ENCODE measurements around the gene RFPL1. TPM values are rescaled to one million over a fixed set of nuclear protein-coding genes. Genes with fewer than 3 reads are reported as not detected.
A peak's percentile ranks its signal among the peaks of the same experiment; 100 is the strongest.

RFPL1 gene
- total RNA-seq, 1 donor from 2014 or later = 0.22 TPM

DNA sequence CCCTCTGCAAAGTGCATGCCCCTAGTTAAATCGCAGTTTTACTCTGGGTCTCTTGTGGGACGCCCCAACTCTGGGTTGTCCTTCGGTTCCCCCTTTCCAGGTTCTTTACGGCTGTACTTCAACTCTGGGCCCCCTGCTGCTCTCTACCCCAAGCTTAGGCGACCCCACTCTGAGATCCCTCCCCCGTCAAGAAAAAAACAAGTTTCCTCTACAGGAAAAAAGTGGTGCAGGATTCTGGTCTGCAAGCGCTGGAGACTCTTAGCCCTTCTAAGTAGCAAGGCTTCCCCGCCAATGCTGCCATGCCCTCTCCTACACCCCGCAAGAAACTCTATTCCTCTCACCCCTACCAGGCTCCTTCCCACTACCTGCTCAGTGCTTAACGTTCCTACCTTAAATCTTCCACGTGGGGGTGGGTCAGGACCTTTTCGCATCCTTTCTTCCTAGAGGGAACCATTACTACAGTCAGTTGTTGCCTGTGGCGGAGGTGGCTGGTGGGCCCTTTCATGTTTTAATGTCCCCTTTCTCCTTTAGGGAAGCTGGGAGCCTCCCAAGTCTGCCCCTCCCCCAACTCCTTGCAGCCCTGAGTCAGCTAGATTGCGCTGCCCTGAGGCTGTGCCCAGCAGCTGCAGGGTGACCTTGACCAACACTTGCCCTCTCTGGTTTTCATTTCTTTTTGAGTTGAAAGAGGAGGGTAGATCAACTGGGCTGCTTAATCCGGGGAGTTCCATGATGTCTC is 43.0 kb downstream of the RFPL1 start:
- Mint-ChIP-seq H3K36me3 (ENCODE audit: insufficient read depth) (peaks cover 2% of the 10 kb centered on the region), H3K4me3 (ENCODE audit: low read depth) (peak overlapping the region; percentile 61), H3K4me1 (ENCODE audit: low read depth) (peaks cover 13% of the 10 kb centered on the region), H3K9me3 (ENCODE audit: low read depth) (peaks cover 3% of the 10 kb centered on the region), H3K27me3 (peaks cover 53% of the 10 kb centered on the region), H3K27ac (peak overlapping the region; percentile 69)
- no peak for DNase-seq (ENCODE audit: low spot score, unreplicated experiment)
- TF ChIP-seq, protein P1, sequence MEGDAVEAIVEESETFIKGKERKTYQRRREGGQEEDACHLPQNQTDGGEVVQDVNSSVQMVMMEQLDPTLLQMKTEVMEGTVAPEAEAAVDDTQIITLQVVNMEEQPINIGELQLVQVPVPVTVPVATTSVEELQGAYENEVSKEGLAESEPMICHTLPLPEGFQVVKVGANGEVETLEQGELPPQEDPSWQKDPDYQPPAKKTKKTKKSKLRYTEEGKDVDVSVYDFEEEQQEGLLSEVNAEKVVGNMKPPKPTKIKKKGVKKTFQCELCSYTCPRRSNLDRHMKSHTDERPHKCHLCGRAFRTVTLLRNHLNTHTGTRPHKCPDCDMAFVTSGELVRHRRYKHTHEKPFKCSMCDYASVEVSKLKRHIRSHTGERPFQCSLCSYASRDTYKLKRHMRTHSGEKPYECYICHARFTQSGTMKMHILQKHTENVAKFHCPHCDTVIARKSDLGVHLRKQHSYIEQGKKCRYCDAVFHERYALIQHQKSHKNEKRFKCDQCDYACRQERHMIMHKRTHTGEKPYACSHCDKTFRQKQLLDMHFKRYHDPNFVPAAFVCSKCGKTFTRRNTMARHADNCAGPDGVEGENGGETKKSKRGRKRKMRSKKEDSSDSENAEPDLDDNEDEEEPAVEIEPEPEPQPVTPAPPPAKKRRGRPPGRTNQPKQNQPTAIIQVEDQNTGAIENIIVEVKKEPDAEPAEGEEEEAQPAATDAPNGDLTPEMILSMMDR (IDR thresholded peaks at IDR 0.05; ENCODE audit: unreplicated experiment) = no peak

DNA sequence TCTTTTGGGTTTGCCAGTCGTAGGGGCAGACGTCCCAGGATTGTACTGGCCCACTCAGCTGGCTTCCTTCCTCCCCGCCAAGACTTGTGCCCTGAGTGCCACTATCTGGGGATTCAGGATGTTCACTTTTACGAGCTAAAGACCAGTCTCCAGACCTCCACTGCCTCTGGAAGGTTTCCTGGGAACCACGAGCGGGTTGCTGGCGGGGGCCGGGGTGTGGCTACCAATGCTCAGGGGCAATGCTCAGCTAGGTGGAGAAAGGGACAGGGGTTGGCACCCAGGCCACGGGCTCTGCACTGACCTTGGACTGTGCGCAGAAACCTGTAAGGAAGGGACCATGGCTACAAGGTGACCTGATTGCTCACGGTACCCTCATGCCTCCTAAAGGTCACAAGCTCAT is 43.9 kb downstream of the RFPL1 start:
- Mint-ChIP-seq H3K27ac (no peak overlapping the region), H3K9me3 (ENCODE audit: low read depth) (peaks cover 3% of the 10 kb centered on the region), H3K4me1 (ENCODE audit: low read depth) (peaks cover 13% of the 10 kb centered on the region), H3K36me3 (ENCODE audit: insufficient read depth) (peaks cover 2% of the 10 kb centered on the region), H3K27me3 (peaks cover 45% of the 10 kb centered on the region), H3K4me3 (ENCODE audit: low read depth) (no peak overlapping the region)
- DNase-seq (ENCODE audit: low spot score, unreplicated experiment) = no peak
- TF ChIP-seq, protein P1 (IDR thresholded peaks at IDR 0.05; ENCODE audit: unreplicated experiment) = no peak

DNA sequence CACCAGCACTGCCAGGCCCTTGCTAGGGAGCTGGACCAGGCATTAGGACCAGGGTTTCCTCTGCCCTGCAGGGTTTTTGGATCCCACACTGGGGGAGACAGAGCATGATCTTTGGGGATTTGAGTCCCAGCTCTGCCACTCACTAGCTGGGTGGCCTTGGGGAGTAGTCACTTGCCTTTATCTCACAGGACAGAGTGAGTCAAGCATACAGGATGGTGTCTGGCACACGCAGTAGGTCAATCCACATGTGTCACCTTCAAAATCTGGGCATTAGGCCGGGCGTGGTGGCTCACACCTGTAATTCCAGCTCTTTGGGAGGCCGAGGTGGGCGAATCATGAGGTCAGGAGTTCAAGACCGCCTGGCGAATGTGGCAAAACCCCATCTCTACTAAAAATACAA is 44.3 kb downstream of the RFPL1 start:
- H3K36me3 Mint-ChIP-seq (ENCODE audit: insufficient read depth) = peaks cover 2% of the 10 kb centered on the region
- peaks cover 3% of the 10 kb centered on the region for H3K9me3 Mint-ChIP-seq (ENCODE audit: low read depth)
- H3K27me3 Mint-ChIP-seq = peaks cover 40% of the 10 kb centered on the region

DNA sequence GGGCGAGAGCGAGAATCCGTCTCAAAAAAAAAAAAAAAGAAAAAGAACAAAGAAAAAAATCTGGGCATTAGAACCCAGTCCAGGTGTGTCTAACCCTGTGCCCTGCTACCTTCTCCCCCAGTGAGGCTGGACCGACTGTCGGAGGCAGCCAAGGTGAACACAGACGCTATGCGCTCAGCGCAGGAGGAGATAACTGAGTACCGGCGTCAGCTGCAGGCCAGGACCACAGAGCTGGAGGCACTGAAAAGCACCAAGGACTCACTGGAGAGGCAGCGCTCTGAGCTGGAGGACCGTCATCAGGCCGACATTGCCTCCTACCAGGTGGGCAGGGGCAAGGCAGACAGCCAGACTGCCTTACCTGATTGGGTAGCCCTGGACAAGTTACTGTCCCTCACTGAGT is 44.9 kb downstream of the RFPL1 start:
- no peak for DNase-seq (ENCODE audit: low spot score, unreplicated experiment)
- Mint-ChIP-seq H3K27ac (no peak overlapping the region), H3K9me3 (ENCODE audit: low read depth) (peaks cover 3% of the 10 kb centered on the region), H3K4me1 (ENCODE audit: low read depth) (peaks cover 13% of the 10 kb centered on the region), H3K36me3 (ENCODE audit: insufficient read depth) (peaks cover 2% of the 10 kb centered on the region), H3K27me3 (peaks cover 35% of the 10 kb centered on the region), H3K4me3 (ENCODE audit: low read depth) (no peak overlapping the region)
- TF ChIP-seq, protein P1 (IDR thresholded peaks at IDR 0.05; ENCODE audit: unreplicated experiment) = no peak

More for the DNA sequence above, 44.3 kb downstream of the RFPL1 start:
- TF ChIP-seq, protein P1 (IDR thresholded peaks at IDR 0.05; ENCODE audit: unreplicated experiment) = no peak
- Mint-ChIP-seq H3K27ac (no peak overlapping the region), H3K4me3 (ENCODE audit: low read depth) (no peak overlapping the region), H3K4me1 (ENCODE audit: low read depth) (peaks cover 13% of the 10 kb centered on the region)
- DNase-seq (ENCODE audit: low spot score, unreplicated experiment) = no peak

DNA sequence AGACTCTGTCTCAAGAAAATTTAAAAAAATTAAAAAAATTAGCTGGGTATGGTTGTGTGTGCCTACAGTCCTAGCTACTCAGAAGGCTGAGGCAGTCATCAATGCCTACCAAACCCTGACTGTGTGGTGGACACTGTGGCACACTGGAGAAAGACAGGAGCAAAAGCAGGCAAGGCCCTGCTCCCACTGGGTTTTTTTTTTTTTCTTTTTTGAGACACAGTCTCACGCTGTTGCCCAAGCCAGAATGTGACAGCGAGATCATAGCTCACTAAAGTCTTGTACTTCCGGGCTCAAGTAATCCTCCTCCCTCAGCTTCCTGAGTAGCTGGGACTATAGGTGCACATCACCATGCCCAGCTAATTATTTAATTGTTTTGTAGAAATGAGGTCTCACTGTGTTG is 46.3 kb downstream of the RFPL1 start:
- no peak for DNase-seq (ENCODE audit: low spot score, unreplicated experiment)
- H3K4me1 Mint-ChIP-seq (ENCODE audit: low read depth) = peaks cover 11% of the 10 kb centered on the region
- no peak overlapping the region for H3K4me3 Mint-ChIP-seq (ENCODE audit: low read depth)
- H3K27ac Mint-ChIP-seq = no peak overlapping the region
- peaks cover 2% of the 10 kb centered on the region for H3K36me3 Mint-ChIP-seq (ENCODE audit: insufficient read depth)
- peaks cover 3% of the 10 kb centered on the region for H3K9me3 Mint-ChIP-seq (ENCODE audit: low read depth)
- H3K27me3 Mint-ChIP-seq = peaks cover 21% of the 10 kb centered on the region
- TF ChIP-seq, protein P1 (IDR thresholded peaks at IDR 0.05; ENCODE audit: unreplicated experiment) = no peak

Data from progenitor cell of endocrine pancreas (in vitro differentiated cells).